GM19397 (cell line): ENCODE measurements around the gene ASXL3.

Experiments used
- ATAC-seq: cut with Tn5 transposase; IDR thresholded peaks from one replicate; pipeline ENCODE4 v1.9.1; 2021; ENCODE audit warnings: mild to moderate bottlenecking, moderate library complexity; ENCODE audit not compliant: unreplicated experiment

The ASXL3 gene

GRCh38 chr18:33656889-33657448 lies 79.0 kb downstream of the ASXL3 start:
- no peak for ATAC-seq

DNA sequence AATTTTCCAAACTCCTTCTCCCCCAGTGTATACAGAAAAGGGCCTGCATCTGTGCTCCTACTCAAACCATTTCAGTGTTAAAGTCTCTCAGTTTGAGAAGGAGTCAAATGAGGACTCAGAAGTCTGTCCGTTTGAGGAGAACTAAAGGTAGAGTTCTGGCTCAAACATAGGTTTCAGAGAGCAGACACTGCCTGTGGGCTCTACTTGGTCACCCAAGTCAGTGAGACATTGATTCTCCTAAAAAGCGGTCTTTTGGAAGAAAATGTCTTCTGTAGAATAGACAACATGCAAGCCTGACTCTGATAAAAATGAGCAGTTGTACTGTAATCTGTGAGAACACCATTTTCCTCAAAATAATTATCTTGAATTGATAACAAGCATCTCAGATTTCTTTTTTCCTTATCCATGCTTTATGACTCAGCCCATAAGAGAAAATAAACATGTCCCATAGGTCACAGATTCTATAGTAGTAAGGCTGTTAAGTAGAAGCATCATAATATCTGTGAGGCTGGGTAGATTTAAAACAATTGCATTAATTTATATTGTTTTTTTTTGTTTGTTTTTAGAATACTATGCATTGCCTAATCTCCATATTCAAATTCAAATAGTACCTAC lies 82.8 kb downstream of the ASXL3 start:
- no peak for ATAC-seq

- no peak for ATAC-seq
Observed at GRCh38 chr18:33664241-33664874, 86.3 kb downstream of the ASXL3 start.

DNA sequence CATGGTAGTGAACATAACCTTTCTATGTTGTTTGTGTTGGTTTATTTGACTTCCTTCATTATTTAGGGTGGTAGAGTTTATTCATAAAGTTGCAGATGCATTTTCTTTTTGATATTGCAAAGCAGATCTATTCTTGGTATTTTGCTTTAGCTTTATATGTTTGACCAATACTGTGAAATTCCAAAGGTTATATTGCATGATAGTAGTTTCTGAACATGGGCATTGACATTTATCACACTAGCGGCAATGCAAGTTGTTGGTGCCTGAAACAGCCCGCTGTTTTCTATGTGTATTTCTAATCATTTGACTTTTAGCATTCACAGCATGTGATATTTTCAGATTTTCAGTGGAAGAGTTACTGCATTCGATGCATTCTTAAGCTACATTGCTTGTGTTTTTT lies 87.2 kb downstream of the ASXL3 start:
- no peak for ATAC-seq

- no peak for ATAC-seq
Observed at GRCh38 chr18:33665641-33666040, 87.6 kb downstream of the ASXL3 start.

DNA sequence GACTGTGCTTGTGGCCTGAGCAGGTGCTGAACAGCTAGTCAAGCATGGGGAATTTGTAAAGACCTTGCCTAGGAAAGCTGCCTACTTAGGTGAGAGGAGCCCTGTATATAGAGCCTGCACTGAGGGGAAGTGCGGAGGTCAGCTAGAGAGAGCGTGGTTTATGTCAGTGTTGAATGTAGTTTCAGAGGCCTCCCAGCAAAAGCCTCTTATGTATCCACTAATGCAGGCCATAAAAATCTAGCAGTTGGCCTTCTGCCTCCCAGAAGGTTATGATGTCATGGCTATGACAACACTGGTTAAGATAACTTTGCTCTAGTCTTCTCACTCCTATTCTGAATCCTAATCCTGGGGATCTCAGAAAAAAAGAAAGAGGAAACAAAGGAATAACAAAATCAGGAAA lies 88.9 kb downstream of the ASXL3 start:
- ATAC-seq = no peak

- no peak for ATAC-seq
Observed at GRCh38 chr18:33669589-33669988, 91.6 kb downstream of the ASXL3 start.

- ATAC-seq = no peak
Observed at GRCh38 chr18:33670029-33670428, 92.0 kb downstream of the ASXL3 start.

- no peak for ATAC-seq
Observed at GRCh38 chr18:33673689-33674088, 95.7 kb downstream of the ASXL3 start.

DNA sequence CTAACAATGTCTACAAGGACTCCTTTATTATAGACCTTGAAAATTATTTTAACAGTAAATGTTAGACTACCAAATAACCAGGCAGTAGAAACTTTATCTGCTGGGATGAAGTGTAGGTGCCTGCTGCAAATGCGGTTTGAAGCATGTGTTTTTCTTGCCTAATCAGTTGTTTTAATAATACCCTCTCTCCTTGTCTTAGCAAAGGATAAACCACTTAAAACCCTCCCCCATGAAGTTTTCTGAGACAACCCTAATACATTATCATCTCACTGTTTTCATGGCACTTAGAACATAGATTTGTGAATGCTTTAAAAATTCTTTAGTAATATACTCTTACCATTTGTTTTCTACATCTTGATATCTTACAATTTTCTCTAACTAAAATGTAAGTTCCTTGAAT lies 98.6 kb downstream of the ASXL3 start:
- ATAC-seq = no peak

- no peak for ATAC-seq
Observed at GRCh38 chr18:33677891-33678290, 99.9 kb downstream of the ASXL3 start.

DNA sequence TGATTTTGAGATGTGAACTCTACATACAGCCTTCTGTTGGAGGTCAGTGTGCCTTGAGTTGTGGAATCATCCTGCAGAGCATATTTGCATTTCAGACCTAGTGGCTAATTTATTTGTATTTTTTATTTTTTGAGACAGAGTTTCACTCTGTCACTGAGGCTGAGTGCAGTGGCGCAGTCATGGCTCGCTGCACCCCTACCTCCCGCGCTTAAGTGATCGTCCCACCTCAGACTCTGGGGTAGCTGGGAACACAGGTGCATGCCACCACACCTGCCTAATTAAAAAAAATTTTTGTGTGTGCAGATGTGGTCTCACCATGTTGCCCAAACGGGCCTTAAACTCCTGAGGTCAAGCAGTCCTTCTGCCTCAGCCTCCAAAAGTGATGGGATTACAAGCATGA lies 104.4 kb downstream of the ASXL3 start:
- no peak for ATAC-seq

GRCh38 chr18:33694593-33694992 lies 116.6 kb downstream of the ASXL3 start:
- ATAC-seq = no peak

DNA sequence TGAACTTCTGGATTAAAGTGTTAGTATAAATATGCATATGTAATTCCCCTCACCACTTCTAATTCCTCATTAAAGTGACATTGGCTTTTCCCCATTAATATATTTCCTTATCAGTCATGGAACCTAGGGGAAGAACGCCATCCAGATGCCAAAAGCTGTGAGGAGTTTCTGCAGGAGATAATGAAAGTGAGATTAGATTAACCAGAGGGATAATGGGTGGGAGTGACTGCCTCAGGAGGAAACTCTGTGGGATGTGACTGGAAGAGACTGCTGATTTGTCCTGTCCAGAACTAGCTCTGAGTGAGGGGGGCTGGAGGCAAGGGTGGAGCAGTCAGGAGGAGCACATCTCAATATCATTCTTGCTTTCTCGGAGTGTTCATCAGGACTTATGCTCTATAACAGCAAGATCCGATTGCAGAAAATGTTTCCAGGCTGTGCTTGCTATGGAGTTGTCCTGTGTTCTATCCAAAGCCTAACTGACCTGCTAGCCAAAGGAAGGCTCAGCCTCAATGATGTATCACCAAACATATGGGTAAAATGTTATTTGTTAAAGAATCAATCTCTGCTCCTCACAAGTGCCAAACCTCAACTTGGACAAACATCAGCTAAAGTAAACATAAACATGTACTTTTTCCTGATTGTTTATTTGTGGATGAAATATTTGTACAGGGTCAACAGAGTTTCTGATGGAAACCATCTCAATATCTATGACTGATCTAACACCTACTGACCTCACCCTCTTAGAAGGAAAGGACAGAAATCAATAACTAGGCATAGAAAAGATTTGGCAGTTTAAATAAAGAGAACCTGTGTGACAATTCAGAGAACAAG lies 118.5 kb downstream of the ASXL3 start:
- no peak for ATAC-seq

- ATAC-seq = no peak
Observed at GRCh38 chr18:33697498-33697897, 119.5 kb downstream of the ASXL3 start.

GRCh38 chr18:33699372-33699771 lies 121.4 kb downstream of the ASXL3 start:
- ATAC-seq = no peak

- peak; percentile 69 for ATAC-seq
Observed at GRCh38 chr18:33700513-33700976, 122.5 kb downstream of the ASXL3 start.

DNA sequence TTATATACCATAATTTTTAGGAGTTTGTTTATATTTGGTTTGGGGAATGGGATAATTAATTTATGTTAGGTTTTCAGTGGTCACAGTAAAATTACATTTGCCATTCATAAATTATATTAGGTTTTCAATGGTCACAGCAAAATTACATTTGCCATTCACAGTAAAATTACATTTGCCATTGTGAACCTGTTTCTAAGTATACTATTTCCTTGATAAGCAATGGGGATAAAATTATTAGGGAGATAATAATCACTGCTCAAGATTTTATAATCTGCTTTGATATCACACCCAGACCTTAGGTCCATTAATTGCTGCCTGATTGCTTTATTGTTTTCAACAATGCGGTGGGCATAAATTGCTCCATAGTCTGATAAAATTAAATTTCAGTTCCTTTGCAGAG lies 124.6 kb downstream of the ASXL3 start:
- ATAC-seq = no peak

GRCh38 chr18:33706391-33706790 lies 128.4 kb downstream of the ASXL3 start:
- no peak for ATAC-seq

- no peak for ATAC-seq
Observed at GRCh38 chr18:33708876-33709275, 130.9 kb downstream of the ASXL3 start.

DNA sequence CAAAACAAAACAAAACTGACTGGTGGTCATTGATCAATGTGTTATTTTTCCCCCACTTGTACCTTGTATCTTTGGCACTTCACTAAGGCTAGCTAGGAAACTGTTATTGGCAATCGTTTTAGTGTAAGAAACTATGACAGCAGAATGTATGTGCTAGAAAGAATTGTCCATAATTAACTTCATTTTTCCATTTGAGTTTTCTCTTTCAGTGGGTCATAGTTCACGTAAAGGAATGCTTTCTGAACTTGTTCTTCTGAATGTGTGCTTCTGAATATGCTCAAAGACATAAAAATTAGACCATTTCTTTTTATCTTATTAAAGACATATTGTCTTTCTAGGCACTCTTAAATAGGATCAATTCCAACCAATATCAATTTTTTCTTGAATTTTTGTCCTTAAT lies 132.2 kb downstream of the ASXL3 start:
- ATAC-seq = no peak

GRCh38 chr18:33711514-33711913 lies 133.5 kb downstream of the ASXL3 start:
- ATAC-seq = no peak
